Esophagus mucosa (tissue), 1 donor: Measurements from ENCODE around the gene ZDHHC13. TPM values are rescaled to one million over a fixed set of nuclear protein-coding genes. Genes with fewer than 3 reads are reported as not detected.

Source experiments
- ATAC-seq: fragments of 200-7000 bp; cut with Tn5 transposase; one replicate; pipeline ENCODE4 v1.9.1; 2020
- total RNA-seq: library from RNA; stranded (reverse); gene quantifications from one replicate; pipeline ENCODE4 v1.2.4, GENCODE V29; 2023
- donor health status: DM: yes; HTN: yes; CAD: no.

Gene ZDHHC13
- total RNA-seq = 36.5 TPM

DNA sequence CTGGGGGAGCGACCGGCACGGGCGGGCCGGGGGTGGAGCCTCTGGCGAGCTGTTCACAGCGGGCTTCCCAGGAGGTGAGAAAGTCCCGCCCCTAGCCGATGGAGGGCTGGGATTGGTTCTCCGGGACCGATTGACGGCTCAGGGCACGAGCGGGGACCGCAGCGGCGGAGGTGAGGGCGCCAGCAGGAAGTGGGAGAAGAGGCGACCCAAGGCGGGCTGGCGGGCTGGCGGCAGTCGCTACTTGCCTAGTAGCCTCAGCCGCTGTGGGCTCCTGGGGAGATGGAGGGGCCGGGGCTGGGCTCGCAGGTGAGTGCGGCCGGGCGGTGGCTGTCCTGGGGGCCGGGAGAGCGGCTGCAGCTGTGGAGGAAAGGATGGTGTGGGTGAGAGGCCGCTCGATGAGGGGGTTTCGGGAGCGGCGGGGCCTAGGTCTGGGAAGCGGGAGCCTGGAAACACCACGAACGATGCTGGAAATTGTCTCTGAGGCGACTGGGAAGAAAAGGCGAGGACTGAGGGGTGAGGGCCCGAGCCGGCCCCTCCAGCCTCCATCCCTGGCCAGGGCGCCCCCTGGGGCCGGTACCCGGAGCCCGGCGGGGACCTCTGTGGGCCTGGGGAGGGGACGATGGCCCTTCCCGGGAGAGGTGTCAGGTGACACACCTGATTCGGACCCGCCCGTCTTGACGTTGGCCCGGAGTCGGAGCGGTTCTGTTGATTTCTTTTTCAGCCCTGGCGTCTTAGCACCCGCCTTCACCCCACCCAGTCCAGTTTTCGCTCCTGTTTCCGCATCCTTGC, at the start of gene ZDHHC13:
Gene ZDHHC13 (plus strand): TSS at position 198 of the 789 bp plus-strand sequence. CDS start 82 bp downstream, at position 280.
- peak; percentile 96 for ATAC-seq

DNA sequence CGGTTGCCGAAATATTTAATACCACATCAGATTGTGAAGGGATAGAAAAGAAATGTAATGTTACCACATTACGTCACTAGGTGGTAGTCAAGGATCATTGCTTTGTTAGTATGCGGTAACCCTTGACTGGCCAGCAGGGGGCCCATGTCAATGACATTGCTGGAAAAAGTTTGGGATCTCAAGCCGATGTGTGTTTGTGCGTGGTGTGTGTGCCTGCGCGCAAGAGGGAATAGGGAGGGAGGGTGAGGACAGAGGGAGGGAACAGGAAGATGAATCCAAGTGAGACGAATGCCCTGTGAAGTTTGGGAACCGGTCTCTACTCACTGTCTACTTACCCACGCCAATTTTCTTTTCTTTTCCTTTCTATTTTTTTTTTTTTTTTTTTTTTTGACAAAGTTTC, 45.7 kb upstream of the ZDHHC13 start:
- ATAC-seq = peak; percentile 90

DNA sequence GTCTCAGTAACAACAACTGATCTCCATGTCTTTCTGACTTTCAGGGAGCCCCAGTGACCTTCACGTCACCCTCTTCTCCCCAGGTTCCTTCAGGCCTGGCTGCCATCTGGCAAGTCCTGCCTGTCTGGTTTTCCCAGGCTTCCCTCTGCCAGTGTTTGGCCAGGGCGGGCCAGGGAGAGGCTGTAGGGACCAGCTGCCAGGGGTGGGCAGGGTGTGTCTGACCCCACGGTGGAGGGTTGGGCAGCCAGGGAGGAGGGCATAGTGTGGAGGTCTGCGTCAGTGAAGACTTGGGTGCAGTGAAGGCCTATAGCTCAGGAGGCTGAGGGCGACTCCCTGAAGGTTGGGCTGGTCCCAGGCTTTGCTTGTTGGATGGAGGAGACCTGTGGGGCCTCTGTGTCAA, 44.5 kb upstream of the ZDHHC13 start:
- ATAC-seq = peak; percentile 91

- no peak for ATAC-seq
Observed at GRCh38 chr11:19073454-19074415, 43.2 kb upstream of the ZDHHC13 start.

GRCh38 chr11:19075636-19076035, 41.3 kb upstream of the ZDHHC13 start:
- no peak for ATAC-seq

- peak; percentile 30 for ATAC-seq
Observed at GRCh38 chr11:19076744-19077589, 40.0 kb upstream of the ZDHHC13 start.

- no peak for ATAC-seq
Observed at GRCh38 chr11:19077965-19078364, 39.0 kb upstream of the ZDHHC13 start.

DNA sequence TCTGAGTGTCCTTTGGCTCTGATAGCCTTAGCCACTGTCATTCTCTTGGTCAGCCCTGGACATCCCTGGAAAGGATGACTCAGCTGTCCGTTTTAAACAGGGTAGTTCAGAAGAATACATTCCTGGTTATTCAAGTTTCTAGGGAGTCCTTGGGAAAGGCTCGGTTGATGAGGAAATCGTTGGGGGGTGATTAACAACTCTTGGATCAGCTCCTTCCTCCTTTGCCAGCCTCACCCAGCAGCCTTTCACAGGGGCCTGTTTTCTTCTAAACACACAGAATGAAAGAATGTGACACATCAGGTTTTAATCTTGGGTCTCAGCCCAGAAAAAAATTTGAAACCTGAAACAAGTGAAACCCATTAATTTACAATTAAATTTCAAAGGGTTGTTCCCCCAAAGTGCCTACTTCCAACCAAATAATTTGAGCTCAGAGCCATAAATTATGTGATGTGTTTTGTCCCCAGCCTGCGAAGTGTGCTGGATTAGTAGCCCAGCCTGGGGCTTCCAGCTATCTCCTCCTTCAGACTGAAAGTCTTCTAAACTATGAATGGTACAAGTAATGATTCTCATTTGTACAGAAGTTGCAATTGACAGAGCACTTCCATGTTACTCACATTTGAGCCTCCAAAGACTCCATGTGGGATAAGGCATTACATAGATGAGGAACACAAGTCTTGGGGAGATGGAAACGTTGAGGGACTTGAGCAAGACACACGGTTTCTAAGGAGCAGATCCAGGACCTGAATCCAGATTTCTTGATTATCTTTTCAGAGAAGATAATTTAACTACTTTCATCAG, 37.1 kb upstream of the ZDHHC13 start:
- peak; percentile 86 for ATAC-seq

GRCh38 chr11:19080579-19080993, 36.4 kb upstream of the ZDHHC13 start:
- peak; percentile 87 for ATAC-seq

GRCh38 chr11:19083166-19083565, 33.8 kb upstream of the ZDHHC13 start:
- ATAC-seq = peak; percentile 52

DNA sequence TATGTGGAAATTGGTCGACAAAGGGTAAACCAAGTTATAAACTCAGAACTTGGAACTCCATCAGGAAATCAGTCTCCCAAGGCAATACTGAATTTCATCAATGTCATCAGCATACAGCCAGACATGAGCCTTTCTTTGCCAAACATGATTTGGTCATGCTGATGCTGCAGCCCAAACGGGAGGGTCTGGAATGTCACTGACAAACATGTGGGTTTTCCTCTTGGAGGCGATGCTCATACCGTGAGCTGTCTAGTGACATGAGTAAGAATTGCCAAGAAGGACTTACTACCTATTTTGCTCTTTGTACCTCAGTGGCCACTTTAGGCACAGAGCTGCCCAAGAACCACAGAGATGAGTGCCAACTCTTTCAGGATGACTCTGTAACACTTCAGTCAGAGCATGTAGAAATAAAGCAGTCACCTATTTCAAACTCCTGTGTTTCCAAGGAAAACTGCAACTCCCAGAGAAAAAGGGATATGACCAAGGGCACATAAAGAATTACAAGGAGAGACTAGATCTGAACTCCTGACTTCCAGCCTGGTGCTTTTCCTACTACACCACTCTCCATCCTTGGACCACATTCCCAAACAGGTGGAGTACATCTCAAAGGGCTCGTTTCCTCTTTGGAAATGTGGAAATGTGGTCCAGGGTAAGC, 32.2 kb upstream of the ZDHHC13 start:
- no peak for ATAC-seq

- ATAC-seq = peak; percentile 66
Observed at GRCh38 chr11:19087658-19088057, 29.3 kb upstream of the ZDHHC13 start.

DNA sequence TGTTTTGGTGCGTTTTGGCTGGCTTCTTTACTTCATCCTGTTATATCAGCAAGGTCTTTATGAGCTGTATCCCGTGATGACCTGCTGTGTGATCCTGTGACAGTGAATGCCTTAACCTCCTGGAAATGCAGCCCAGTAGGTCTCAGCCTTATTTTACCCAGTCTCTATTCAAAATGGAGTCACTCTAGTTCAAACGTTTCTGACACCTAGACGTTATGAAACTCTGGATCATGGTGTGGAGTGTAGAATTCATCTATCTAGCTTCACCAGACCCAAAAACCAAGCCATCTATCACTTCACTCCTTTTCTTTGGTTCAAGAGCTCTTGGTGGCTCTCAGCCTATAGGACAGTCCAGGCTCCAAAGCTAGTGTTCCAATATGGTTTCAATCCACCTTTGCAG, 28.2 kb upstream of the ZDHHC13 start:
- no peak for ATAC-seq

- peak; percentile 90 for ATAC-seq
Observed at GRCh38 chr11:19089421-19089820, 27.5 kb upstream of the ZDHHC13 start.

DNA sequence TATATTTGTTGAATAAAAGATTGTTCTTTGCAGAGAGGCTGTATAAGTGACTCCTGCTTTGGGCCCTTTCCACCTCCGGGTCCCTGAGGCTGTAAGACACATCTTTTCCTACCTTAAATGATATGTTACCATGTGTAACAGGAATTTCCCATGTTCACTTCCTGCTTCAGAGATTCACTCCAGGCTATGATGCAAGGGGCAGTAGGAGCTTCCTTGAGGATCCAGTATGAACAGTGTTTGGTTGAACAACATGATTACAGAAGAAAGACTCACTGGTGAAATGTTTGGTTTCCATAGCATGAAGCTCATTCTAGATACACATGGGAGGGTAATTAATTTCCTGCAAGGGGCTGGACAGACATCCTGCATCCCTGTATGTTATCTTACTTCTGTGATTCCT, 25.6 kb upstream of the ZDHHC13 start:
- ATAC-seq = no peak

DNA sequence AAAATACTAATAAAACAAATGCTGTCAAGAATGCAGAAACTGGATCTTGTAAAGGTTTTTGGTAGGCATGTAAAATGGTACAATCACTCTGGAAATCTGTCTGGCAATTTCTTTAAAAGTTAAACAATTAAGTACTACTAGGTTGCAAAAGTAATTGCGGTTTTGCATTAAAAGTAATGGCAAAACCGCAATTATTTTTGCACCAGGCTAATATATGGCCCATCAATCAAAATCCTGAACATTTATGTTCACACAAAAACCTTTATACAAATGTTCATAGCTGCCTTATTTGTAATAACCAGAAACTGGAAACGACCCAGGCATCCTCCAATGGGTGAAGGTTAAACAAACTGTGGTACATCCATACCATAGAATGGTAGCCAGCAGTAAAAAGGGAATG, 24.6 kb upstream of the ZDHHC13 start:
- ATAC-seq = no peak

GRCh38 chr11:19092850-19093249, 24.1 kb upstream of the ZDHHC13 start:
- ATAC-seq = no peak

GRCh38 chr11:19093976-19094375, 23.0 kb upstream of the ZDHHC13 start:
- ATAC-seq = peak; percentile 55

DNA sequence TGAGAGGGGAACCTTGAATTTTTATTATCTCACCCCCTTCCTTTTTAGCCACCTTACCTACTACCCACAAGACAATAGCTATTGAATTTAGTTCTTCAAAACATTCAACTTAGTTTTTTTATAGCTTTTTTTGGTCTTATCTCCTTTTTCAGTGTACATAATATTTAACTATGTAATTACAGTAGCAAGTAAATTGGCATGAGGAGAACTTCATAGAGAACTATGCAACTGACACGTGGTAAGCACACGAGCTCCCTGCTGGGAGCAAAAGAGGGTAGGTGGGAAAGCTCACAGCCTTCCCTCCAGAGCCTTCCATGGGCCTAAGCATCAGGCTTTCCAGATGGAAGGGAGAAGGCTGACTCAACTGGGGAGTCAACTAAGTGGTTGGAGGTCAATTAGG, 22.1 kb upstream of the ZDHHC13 start:
- no peak for ATAC-seq

DNA sequence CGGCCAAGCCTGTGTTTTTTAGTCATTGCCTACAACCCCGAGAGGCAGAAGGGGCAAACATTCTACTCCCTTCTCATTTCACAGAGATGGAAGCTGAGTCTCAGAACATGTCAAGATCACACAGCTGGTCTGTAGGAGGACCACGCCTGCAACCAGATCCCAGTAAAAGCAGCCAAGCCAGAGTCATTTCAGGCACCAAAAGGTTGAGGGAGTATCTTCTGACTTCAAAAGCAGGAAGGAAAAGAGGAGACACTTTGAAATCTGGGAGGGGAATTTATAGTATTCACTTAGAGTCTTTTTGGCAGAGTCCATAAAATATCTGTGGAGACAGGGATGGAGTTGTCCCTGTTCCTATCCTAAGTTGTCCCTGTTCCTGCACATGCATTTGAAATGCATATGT, 17.9 kb upstream of the ZDHHC13 start:
- no peak for ATAC-seq

DNA sequence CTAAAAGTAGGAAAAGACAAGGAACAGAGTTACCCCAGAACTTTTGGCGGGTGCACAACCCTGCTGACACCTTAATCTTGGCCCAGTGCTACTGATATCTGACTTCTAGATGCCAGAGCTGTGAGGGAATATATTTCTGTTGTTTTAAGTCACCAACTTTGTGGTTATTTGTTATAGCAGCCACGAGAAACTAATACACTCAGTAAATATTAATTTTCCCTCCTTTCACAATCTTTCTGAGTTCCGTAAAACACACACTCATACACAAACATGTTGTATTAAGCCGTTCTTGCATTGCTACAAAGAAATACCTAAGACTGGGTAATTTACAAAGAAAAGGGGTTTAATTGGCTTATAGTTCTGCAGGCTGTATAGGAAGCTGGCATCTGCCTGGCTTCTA, 16.1 kb upstream of the ZDHHC13 start:
- ATAC-seq = no peak
